Common myeloid progenitor, CD34-positive (primary cell): ENCODE results near the gene FBXL19.
A peak's percentile ranks its signal among the peaks of the same experiment; 100 is the strongest.

Experiments used
- CTCF ChIA-PET: fragments of 350-600 bp; sonication (Branson Sonifier 250); formaldehyde crosslinking; loops from one replicate; lab custom pipeline; 2021; ENCODE audit warnings: antibody characterized with exemption; lab: Charles Lee
- POLR2A ChIA-PET: fragments of 350-600 bp; sonication (Branson Sonifier 250); formaldehyde crosslinking; loops from one replicate; lab custom pipeline; 2021; ENCODE audit warnings: antibody characterized with exemption; lab: Charles Lee
- DNase-seq, 3 donors: peaks; one replicate each; pipeline versions ENCODE4 v3.0.0 to v3.0.0-alpha.2; 2013
- H3K27ac ChIP-seq, 2 experiments: 1 replicate in 1 of 2; 2 replicates in 1 of 2; pipeline ENCODE4 v1.7.0; 2013; ENCODE audit warnings: inconsistent platforms in 2 of 2, low read length in 2 of 2, mild to moderate bottlenecking in 2 of 2, low read depth in 1 of 2, moderate library complexity in 1 of 2; ENCODE audit not compliant: severe bottlenecking in 2 of 2, insufficient read depth in 1 of 2, poor library complexity in 1 of 2
- H3K27me3 ChIP-seq, 5 experiments: replicated peaks in 2 of 5; 1 replicate in 3 of 5; 2 replicates in 2 of 5; pipeline versions ENCODE4 v1.6.1 to v1.7.0; 2013; ENCODE audit warnings: low read length in 4 of 5, mild to moderate bottlenecking in 2 of 5, moderate library complexity in 2 of 5, inconsistent platforms in 1 of 5; ENCODE audit not compliant: insufficient read depth in 5 of 5, control insufficient read depth in 4 of 5
- H3K36me3 ChIP-seq, 4 experiments: 1 replicate in 2 of 4; 2 replicates in 2 of 4; pipeline versions ENCODE4 v1.6.1 to v1.7.0; 2013; ENCODE audit warnings: low read length in 3 of 4, control low read depth in 1 of 4, mild to moderate bottlenecking in 1 of 4; ENCODE audit not compliant: control insufficient read depth in 4 of 4, insufficient read depth in 4 of 4
- H3K4me1 ChIP-seq, 4 experiments: 1 replicate in 3 of 4; 2 replicates in 1 of 4; pipeline versions ENCODE4 v1.6.1 to v1.7.1; 2013; ENCODE audit warnings: low read length in 3 of 4, mild to moderate bottlenecking in 3 of 4, control low read depth in 1 of 4, inconsistent platforms in 1 of 4, moderate library complexity in 1 of 4; ENCODE audit not compliant: control insufficient read depth in 4 of 4, insufficient read depth in 4 of 4; ENCODE audit errors: control extremely low read depth in 1 of 4
- H3K4me3 ChIP-seq, 7 experiments: 1 replicate in 4 of 7; 2 replicates in 3 of 7; pipeline versions ENCODE4 v1.5.1 to v1.7.0; 2013; ENCODE audit warnings: mild to moderate bottlenecking in 7 of 7, low read length in 6 of 7, moderate library complexity in 6 of 7, inconsistent platforms in 2 of 7, low read depth in 2 of 7, control low read depth in 1 of 7; ENCODE audit not compliant: insufficient read depth in 4 of 7, control insufficient read depth in 1 of 7; ENCODE audit errors: extremely low read depth in 1 of 7
- H3K9me3 ChIP-seq, 5 experiments: 1 replicate in 4 of 5; 2 replicates in 1 of 5; pipeline versions ENCODE4 v1.6.1 to v1.7.1; 2013; ENCODE audit warnings: low read length in 4 of 5, mild to moderate bottlenecking in 2 of 5, inconsistent platforms in 1 of 5, low read depth in 1 of 5, moderate library complexity in 1 of 5; ENCODE audit not compliant: control insufficient read depth in 4 of 5, insufficient read depth in 2 of 5; ENCODE audit errors: control extremely low read depth in 1 of 5
- WGBS: methylation state at CpG from one replicate; pipeline ENCODE4 v1.1.5; 2013; ENCODE audit not compliant: insufficient coverage; 5-methylcytosine and 5-hydroxymethylcytosine counted together

The FBXL19 gene

GRCh38 chr16:30910427-30911029 is 12.8 kb upstream of the FBXL19 start:
- POLR2A ChIA-PET, result no interaction called here
- no peak overlapping the region for H3K27ac ChIP-seq
- no peak for DNase-seq
- CTCF ChIA-PET, result interaction anchor here (1.1 to 1.8 kb wide), 2 partner anchors 32 to 65 kb away, joined by 4 to 7 read pairs; no protein-coding TSS in a partner anchor
- H3K36me3 ChIP-seq, result no peaks in the 10 kb centered on the region
- H3K9me3 ChIP-seq, result no peaks in the 10 kb centered on the region
- no peaks in the 10 kb centered on the region for H3K27me3 ChIP-seq
- WGBS, result 56% methylated on average over 11 of the region's 18 CpGs
- H3K4me3 ChIP-seq, result peak overlapping the region in 1 of 7 experiments; percentile 23
- H3K4me1 ChIP-seq, result peaks cover 0 to 29% (median 16%) of the 10 kb centered on the region in 4 experiments

GRCh38 chr16:30912794-30913412 is 10.5 kb upstream of the FBXL19 start:
- peaks cover 0 to 17% (median 11%) of the 10 kb centered on the region in 4 experiments for H3K4me1 ChIP-seq
- no peaks in the 10 kb centered on the region for H3K27me3 ChIP-seq
- no peak overlapping the region for H3K4me3 ChIP-seq
- H3K9me3 ChIP-seq, result no peaks in the 10 kb centered on the region
- no peak overlapping the region for H3K27ac ChIP-seq
- no peaks in the 10 kb centered on the region for H3K36me3 ChIP-seq
- 94% methylated on average over 6 of the region's 6 CpGs for WGBS
- no peak for DNase-seq
- POLR2A ChIA-PET, result no interaction called here
- CTCF ChIA-PET, result interaction anchor here (0.6 to 2.3 kb wide), 3 partner anchors 10 to 99 kb away, joined by 5 to 8 read pairs (median 8); no protein-coding TSS in a partner anchor

DNA sequence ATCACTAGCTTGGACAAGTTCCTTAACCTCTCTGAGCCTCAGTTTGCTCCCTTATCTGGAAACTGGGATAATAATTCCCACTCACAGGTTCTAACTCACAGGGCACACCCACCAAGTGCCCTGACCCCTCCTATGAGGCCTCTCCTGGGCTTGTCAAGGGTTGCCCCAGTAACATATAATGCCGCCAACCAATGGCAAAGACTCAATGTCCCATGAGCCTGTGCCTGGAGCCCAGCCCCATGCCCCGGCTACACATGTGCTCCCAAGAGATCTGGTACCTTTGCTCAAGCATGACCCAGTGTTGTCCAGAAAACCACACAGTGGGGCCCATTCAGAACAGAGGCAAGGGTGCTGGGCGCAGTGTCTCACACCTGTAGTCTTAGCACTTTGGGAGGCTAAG is 8.5 kb upstream of the FBXL19 start:
- Histone ChIP-seq H3K4me1 (peaks cover 0 to 12% (median 8%) of the 10 kb centered on the region in 4 experiments), H3K9me3 (no peaks in the 10 kb centered on the region), H3K27me3 (no peaks in the 10 kb centered on the region), H3K4me3 (no peak overlapping the region), H3K36me3 (no peaks in the 10 kb centered on the region), H3K27ac (no peak overlapping the region)
- WGBS, result 97% methylated on average over 3 of the region's 3 CpGs
- ChIA-PET CTCF (interaction anchor here (1.0 to 1.3 kb wide), 5 partner anchors 11 to 97 kb away, joined by 3 read pairs; no protein-coding TSS in a partner anchor), POLR2A (no interaction called here)
- DNase-seq, result no peak

DNA sequence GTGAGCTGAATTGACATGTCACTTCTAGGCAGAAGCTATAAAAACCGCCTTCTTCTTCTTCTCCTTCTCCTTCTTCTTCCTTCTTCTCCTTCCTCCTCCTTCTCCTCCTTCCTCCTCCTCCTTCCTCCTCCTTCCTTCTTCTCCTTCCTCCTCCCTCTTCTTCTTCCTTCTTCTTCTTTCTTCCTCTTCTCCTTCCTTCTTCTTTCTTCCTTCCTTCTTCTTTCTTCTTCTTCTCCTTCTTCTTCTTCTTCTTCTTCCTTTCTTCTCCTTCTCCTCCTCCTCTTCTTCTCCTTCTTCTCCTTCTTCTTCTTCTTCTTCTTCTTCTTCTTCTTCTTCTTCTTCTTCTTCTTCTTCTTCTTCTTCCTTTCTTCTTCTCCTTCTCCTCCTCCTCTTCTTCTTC is 4.8 kb upstream of the FBXL19 start:
- DNase-seq, result no peak
- peaks cover 0 to 12% (median 9%) of the 10 kb centered on the region in 4 experiments for H3K4me1 ChIP-seq
- H3K36me3 ChIP-seq, result peaks cover 0 to 2% (median 0%) of the 10 kb centered on the region in 4 experiments
- CTCF ChIA-PET, result interaction anchor here (0.7 to 4.8 kb wide), 5 partner anchors 12 to 183 kb away, joined by 3 to 38 read pairs (median 6); no protein-coding TSS in a partner anchor
- no peaks in the 10 kb centered on the region for H3K9me3 ChIP-seq
- no CpG with 5 or more reads among the region's 1 CpG for WGBS
- no peak overlapping the region for H3K27ac ChIP-seq
- H3K27me3 ChIP-seq, result no peaks in the 10 kb centered on the region
- POLR2A ChIA-PET, result no interaction called here
- H3K4me3 ChIP-seq, result no peak overlapping the region

DNA sequence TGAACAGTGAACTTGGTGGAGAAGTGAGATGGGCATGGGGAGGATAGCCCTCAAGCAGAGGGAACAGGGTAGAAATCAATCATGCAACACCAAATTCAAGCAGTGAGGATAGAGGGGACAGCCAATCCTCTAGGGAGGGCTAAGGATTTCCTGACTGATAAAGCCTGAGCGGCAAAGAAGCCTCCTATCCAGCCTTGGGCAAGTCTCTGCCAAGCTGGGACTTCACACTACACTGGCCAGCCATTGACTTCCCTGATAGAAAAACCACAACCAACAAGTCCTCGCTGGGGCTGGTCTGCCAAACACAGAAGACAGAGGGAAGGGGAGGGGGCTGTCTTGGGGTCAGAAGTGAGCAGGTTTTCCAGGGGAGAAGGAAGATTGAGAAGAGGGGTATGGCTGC is 2.5 kb upstream of the FBXL19 start:
- H3K27me3 ChIP-seq, result no peaks in the 10 kb centered on the region
- no CpG with 5 or more reads among the region's 2 CpGs for WGBS
- ChIA-PET POLR2A (no interaction called here), CTCF (interaction anchor here (1.0 to 4.8 kb wide), 7 partner anchors 11 to 153 kb away, joined by 3 to 38 read pairs (median 3); partner anchors contain the start of genes ZNF646 and ZNF668)
- no peak overlapping the region for H3K27ac ChIP-seq
- H3K4me1 ChIP-seq, result peaks cover 0 to 27% (median 24%) of the 10 kb centered on the region in 4 experiments
- H3K4me3 ChIP-seq, result no peak overlapping the region
- DNase-seq, result peak in 2 of 3 donors; percentile 29 to 35
- peaks cover 0 to 7% (median 4%) of the 10 kb centered on the region in 4 experiments for H3K36me3 ChIP-seq
- no peaks in the 10 kb centered on the region for H3K9me3 ChIP-seq

- no peaks in the 10 kb centered on the region for H3K27me3 ChIP-seq
- ChIA-PET POLR2A (no interaction called here), CTCF (interaction anchor here (1.0 to 4.8 kb wide), 4 partner anchors 13 to 84 kb away, joined by 3 to 38 read pairs (median 4); no protein-coding TSS in a partner anchor)
- H3K9me3 ChIP-seq, result no peaks in the 10 kb centered on the region
- H3K4me1 ChIP-seq, result peaks cover 0 to 32% (median 29%) of the 10 kb centered on the region in 4 experiments
- H3K36me3 ChIP-seq, result peaks cover 0 to 12% (median 6%) of the 10 kb centered on the region in 4 experiments
- no peak overlapping the region for H3K27ac ChIP-seq
- H3K4me3 ChIP-seq, result peak overlapping the region in 6 of 7 experiments; percentile 82 to 99 (median 92)
- no peak for DNase-seq
- 0% methylated on average over 4 of the region's 6 CpGs for WGBS
These were observed 2.0 kb upstream of the FBXL19 start for GRCh38 chr16:30921459-30921747.
